AG09319 (cell line): Measurements from ENCODE around the gene FAM181B.

Experiments
- DNase-seq: peaks from one replicate; pipeline ENCODE4 v3.0.0-alpha.2; 2010; ENCODE audit warnings: low read depth; ENCODE audit errors: extremely low read depth
- CTCF ChIP-seq: IDR thresholded peaks from 2 replicates; pipeline ENCODE4 v1.5.1; 2011; ENCODE audit warnings: low read depth, mild to moderate bottlenecking, inconsistent platforms, low read length, moderate library complexity

The FAM181B gene

GRCh38 chr11:82720267-82721065 lies 13.2 kb downstream of the FAM181B start:
- no peak for DNase-seq
- TF ChIP-seq CTCF = no peak

- no peak for TF ChIP-seq CTCF
- no peak for DNase-seq
These were observed 14.1 kb downstream of the FAM181B start for GRCh38 chr11:82719361-82720105.

- DNase-seq = no peak
- no peak for TF ChIP-seq CTCF
These were observed 14.8 kb downstream of the FAM181B start for GRCh38 chr11:82718821-82719220.

- peak; percentile 78 for TF ChIP-seq CTCF
- DNase-seq = no peak
These were observed 15.4 kb downstream of the FAM181B start for GRCh38 chr11:82718307-82718706.

GRCh38 chr11:82714346-82715174 lies 19.1 kb downstream of the FAM181B start:
- no peak for TF ChIP-seq CTCF
- DNase-seq = no peak

- DNase-seq = no peak
- no peak for TF ChIP-seq CTCF
These were observed 22.0 kb downstream of the FAM181B start for GRCh38 chr11:82711648-82712047.
